Ascending aorta (tissue), 2 donors: ENCODE data around the gene DNAJC6. TPM values are rescaled to one million over a fixed set of nuclear protein-coding genes. Genes with fewer than 3 reads are reported as not detected.

Experiments used
- DNase-seq, 2 donors: peaks; one replicate each; pipeline ENCODE4 v3.0.0-alpha.2; 2019; ENCODE audit warnings: low spot score in 2 of 2
- H3K27ac ChIP-seq, 2 donors: fragments of 200-600 bp; sonication (generic); one replicate each; pipeline ENCODE4 v1.5.1; 2016 to 2017; ENCODE audit warnings: mild to moderate bottlenecking in 1 of 2
- H3K27me3 ChIP-seq: fragments of 200-600 bp; sonication (generic); one replicate; pipeline ENCODE4 v1.5.1; 2017
- H3K36me3 ChIP-seq, 2 donors: fragments of 200-600 bp; sonication (generic); one replicate each; pipeline ENCODE4 v1.5.1; 2016
- H3K4me1 ChIP-seq, 2 donors: fragments of 200-600 bp; sonication (generic); one replicate each; pipeline ENCODE4 v1.5.1; 2016 to 2017; ENCODE audit warnings: mild to moderate bottlenecking in 1 of 2
- H3K4me3 ChIP-seq, 2 donors: fragments of 200-600 bp; sonication (generic); one replicate each; pipeline ENCODE4 v1.5.1; 2016 to 2017; ENCODE audit warnings: mild to moderate bottlenecking in 1 of 2
- H3K9me3 ChIP-seq, 2 donors: fragments of 200-600 bp; sonication (generic); one replicate each; pipeline ENCODE4 v1.5.1; 2016
- intact Hi-C: fragments of 100-400 bp; cut with DNase I; formaldehyde crosslinking; loops from one replicate; pipeline ENCODE4 v1.15.1; 2023
- total RNA-seq: library from RNA; depleted of rRNA; stranded (reverse); fragments of >200 nt; gene quantifications from one replicate; pipeline ENCODE4 v1.1.0, GENCODE V29; 2016
- TF ChIP-seq, protein P1 (sequence below), 3 experiments: fragments of 200-600 bp in 2 of 3; fragments of 450-650 bp in 1 of 3; sonication (generic) in 2 of 3; IDR thresholded peaks; one replicate each; pipeline ENCODE4 v1.5.1; 2016 to 2019; ENCODE audit warnings: antibody characterized with exemption in 3 of 3, mild to moderate bottlenecking in 1 of 3, moderate library complexity in 1 of 3

DNAJC6 gene
- total RNA-seq, 1 donor from 2014 or later, result 0.21 TPM

GRCh38 chr1:65421351-65422025, 112.1 kb downstream of the DNAJC6 start:
- Histone ChIP-seq H3K27me3 (no peaks in the 10 kb centered on the region), H3K36me3 (peaks cover 4 to 11% of the 10 kb centered on the region in 2 donors), H3K9me3 (no peaks in the 10 kb centered on the region), H3K27ac (peak overlapping the region; percentile 96 to 99), H3K4me1 (peaks cover 4 to 22% of the 10 kb centered on the region in 2 donors), H3K4me3 (peak overlapping the region; percentile 85 to 93)
- TF ChIP-seq, protein P1, sequence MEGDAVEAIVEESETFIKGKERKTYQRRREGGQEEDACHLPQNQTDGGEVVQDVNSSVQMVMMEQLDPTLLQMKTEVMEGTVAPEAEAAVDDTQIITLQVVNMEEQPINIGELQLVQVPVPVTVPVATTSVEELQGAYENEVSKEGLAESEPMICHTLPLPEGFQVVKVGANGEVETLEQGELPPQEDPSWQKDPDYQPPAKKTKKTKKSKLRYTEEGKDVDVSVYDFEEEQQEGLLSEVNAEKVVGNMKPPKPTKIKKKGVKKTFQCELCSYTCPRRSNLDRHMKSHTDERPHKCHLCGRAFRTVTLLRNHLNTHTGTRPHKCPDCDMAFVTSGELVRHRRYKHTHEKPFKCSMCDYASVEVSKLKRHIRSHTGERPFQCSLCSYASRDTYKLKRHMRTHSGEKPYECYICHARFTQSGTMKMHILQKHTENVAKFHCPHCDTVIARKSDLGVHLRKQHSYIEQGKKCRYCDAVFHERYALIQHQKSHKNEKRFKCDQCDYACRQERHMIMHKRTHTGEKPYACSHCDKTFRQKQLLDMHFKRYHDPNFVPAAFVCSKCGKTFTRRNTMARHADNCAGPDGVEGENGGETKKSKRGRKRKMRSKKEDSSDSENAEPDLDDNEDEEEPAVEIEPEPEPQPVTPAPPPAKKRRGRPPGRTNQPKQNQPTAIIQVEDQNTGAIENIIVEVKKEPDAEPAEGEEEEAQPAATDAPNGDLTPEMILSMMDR (IDR thresholded peaks at IDR 0.05), result no peak
- intact Hi-C loops, result loop anchor here (2.0 to 10.0 kb wide), 4 partner anchors 167 to 1829 kb away; partner anchors contain the start of gene PGM1
- DNase-seq, result no peak

DNA sequence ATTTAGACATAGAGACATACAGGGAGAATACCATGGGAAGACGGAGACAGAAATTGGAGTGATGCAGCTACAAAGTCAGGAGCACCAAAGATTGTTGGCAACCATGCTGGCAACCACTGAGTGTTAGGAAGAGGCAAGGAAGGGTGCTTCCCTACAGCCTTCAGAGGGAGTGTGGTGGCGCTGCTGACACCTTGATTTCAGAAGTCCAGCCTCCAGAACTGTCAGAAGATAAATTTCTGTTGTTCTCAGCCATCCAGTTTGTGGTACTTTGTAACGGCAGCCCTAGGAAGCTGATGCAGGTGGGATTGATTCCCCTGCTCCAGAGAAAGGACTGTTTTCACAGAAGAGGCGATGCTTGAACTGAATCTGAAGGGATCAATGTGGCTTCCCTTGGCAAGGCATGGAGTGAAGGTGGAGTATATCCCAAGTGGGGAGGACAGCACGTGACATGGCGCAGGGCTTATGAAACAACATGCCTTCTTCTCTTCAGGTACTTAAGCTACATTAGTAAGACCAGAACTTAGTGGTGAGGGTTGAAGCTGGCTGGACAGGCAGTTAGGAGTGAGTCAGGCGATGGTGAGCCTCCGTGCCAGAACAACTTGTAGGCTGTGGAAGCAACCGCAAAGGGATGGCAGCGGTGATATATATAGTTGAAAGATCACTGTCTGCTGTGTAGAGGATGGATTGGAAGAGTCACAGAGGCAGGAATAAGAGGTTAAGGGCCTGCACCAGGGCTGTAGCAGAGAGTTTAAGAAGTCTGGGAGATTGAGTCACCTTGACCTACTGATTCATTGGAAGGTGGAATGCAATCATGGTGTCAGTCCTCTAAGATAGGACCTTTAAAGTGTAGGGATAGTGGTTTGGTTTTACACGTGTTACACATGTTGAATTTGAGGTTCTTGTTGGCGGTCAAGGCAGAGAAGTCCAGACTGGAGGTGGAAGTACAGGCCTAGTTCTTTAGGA, 113.2 kb downstream of the DNAJC6 start:
- peak overlapping the region; percentile 96 to 99 for H3K27ac ChIP-seq
- intact Hi-C loops, result loop anchor here (5.0 to 10.0 kb wide), 2 partner anchors 842 to 1830 kb away; partner anchors contain the start of gene PGM1
- H3K4me3 ChIP-seq, result peak overlapping the region; percentile 85 to 93
- DNase-seq, result no peak
- no peaks in the 10 kb centered on the region for H3K9me3 ChIP-seq
- TF ChIP-seq, protein P1 (IDR thresholded peaks at IDR 0.05), result no peak
- no peaks in the 10 kb centered on the region for H3K27me3 ChIP-seq
- H3K36me3 ChIP-seq, result peaks cover 9 to 20% of the 10 kb centered on the region in 2 donors
- peaks cover 4 to 22% of the 10 kb centered on the region in 2 donors for H3K4me1 ChIP-seq

GRCh38 chr1:65423884-65424572, 114.7 kb downstream of the DNAJC6 start:
- Histone ChIP-seq H3K36me3 (peaks cover 9 to 28% of the 10 kb centered on the region in 2 donors), H3K9me3 (no peaks in the 10 kb centered on the region), H3K27ac (no peak overlapping the region), H3K27me3 (no peaks in the 10 kb centered on the region), H3K4me3 (no peak overlapping the region), H3K4me1 (peaks cover 4 to 23% of the 10 kb centered on the region in 2 donors)
- TF ChIP-seq, protein P1 (IDR thresholded peaks at IDR 0.05), result no peak
- intact Hi-C loops, result loop anchor here (5.0 to 10.0 kb wide), 2 partner anchors 841 to 1832 kb away; partner anchors contain the start of gene PGM1
- no peak for DNase-seq

- peaks cover 4 to 28% of the 10 kb centered on the region in 2 donors for H3K4me1 ChIP-seq
- intact Hi-C loops, result loop anchor here (5.0 to 10.0 kb wide), 2 partner anchors 840 to 1832 kb away; partner anchors contain the start of gene PGM1
- H3K9me3 ChIP-seq, result no peaks in the 10 kb centered on the region
- peaks cover 9 to 28% of the 10 kb centered on the region in 2 donors for H3K36me3 ChIP-seq
- TF ChIP-seq, protein P1 (IDR thresholded peaks at IDR 0.05), result no peak
- no peak overlapping the region for H3K4me3 ChIP-seq
- H3K27me3 ChIP-seq, result no peaks in the 10 kb centered on the region
- H3K27ac ChIP-seq, result no peak overlapping the region
- no peak for DNase-seq
Observed at GRCh38 chr1:65424573-65424889, 115.2 kb downstream of the DNAJC6 start.

- DNase-seq, result no peak
- H3K9me3 ChIP-seq, result no peaks in the 10 kb centered on the region
- peaks cover 9 to 28% of the 10 kb centered on the region in 2 donors for H3K36me3 ChIP-seq
- no peak overlapping the region for H3K4me3 ChIP-seq
- intact Hi-C loops, result loop anchor here (10.0 kb wide), 1 partner anchor 840 kb away; no protein-coding TSS in a partner anchor
- TF ChIP-seq, protein P1 (IDR thresholded peaks at IDR 0.05), result no peak
- no peak overlapping the region for H3K27ac ChIP-seq
- H3K4me1 ChIP-seq, result peaks cover 4 to 32% of the 10 kb centered on the region in 2 donors
- no peaks in the 10 kb centered on the region for H3K27me3 ChIP-seq
Observed at GRCh38 chr1:65425006-65425405, 115.7 kb downstream of the DNAJC6 start.
